Activated CD4-positive, alpha-beta T cell treated with anti-CD3 and anti-CD28 coated beads, Interleukin-2, amount 50 U/mL, for 4 hours (primary cell): Measurements from ENCODE around the gene RCL1.

Source experiments
- DNase-seq, 2 experiments: peaks; one replicate each; pipeline ENCODE4 v3.0.0-alpha.2; 2020

The RCL1 gene

DNA sequence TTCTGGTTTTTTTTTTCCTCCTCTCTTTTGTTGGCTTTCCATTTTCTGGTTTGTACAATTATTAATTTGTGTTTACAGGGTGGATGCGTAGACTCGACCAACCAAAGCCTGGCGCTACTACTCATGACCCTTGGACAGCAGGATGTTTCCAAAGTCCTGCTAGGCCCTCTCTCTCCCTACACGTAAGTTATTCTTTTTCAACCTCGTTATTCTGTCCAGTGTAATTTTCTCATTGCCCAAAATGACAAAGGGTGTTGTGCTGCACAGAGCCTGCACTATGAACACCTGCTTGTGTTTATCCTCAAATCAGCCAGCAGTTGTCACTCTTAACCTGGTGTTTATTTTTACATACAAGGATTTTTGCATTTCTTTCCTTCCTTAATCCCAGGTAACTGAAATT lies 56.6 kb downstream of the RCL1 start:
- no peak for DNase-seq

DNA sequence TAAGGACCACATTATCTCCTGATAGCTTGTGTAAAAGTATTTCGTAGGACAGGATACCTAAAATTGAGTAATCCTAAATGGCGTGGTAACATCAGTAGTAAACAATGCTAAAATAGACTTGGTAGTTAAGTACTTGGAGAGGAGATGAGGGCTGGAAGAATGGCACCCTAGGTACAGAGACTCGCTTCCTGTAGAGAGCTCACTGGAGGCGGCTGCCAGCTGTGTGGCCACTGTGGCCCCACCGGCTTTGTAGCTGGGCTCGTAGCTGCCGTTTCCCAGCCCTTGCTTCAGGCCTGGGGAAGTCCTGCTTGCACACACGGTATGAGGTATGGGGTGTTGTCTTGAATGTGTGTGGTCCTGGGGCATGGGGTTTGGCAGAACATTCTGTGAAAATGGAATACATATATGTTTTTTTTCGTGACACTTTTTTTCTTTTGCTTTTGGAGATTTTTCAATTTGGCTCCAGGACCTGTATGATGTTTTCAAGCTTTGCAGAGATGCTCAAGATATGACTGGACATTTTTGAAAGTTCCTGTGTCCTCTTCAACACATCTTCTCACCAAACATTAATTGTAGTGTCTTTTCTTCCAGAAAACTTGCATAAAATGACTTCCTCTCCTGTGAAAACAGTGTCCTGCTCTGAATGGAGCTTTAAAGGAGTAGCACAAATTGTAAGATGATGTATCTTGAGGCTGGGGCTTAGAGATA lies 58.0 kb downstream of the RCL1 start:
- DNase-seq: no peak

DNA sequence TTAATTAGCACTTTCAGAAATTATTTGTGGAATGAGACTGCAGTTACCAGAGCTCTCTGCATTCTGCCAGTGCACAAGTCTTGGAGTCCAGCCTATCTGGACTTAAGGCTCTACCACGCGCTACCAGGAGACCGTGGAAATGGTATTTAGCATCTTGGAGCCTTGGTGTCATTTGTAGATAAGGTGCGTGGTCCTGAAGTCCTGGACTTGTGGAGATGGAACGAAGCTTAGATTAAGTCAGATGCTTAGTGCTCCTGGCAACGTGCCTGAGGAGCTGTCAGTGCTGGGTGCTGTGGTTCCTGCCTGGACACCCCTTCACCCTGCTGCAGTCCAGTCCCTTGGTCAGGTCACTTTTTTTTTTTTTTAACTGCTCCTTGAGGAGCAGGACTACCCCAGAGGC lies 59.7 kb downstream of the RCL1 start:
- no peak for DNase-seq

DNA sequence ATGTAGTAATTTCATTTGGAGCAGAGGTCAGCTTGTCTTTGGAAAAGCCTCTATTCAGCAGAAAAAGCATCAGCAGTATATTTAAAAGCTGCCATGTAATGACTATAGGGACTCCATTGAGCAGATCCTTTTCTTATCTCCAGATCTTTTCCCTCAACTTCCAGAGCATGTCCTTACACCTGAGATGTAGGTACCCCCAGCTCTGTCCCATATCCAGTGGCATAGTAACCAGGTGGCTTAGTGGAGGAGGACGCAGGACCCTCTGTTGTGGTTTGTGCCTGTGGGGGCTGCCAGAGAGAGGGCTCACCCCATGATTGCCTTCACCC lies 61.5 kb downstream of the RCL1 start:
- no peak for DNase-seq

DNA sequence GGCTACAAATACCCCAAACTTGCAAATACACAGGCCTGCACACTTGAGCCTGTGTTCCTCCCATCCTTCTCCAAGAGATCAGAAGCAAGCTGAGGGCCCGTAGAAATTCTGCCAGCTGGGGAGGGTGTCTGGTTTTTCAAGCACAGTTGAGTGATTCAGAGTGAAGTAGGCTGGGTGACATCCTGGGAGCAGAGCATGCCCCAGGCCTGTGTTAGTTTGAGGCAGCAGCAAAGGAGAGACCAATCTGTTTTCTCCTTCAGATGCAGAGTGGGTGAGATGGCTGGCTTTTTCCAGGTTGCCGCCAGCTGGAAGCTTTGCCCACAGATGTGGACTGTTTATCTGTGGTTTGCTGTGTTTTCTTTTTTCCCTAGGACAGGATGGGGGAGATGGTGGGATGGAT lies 63.1 kb downstream of the RCL1 start:
- no peak for DNase-seq

DNA sequence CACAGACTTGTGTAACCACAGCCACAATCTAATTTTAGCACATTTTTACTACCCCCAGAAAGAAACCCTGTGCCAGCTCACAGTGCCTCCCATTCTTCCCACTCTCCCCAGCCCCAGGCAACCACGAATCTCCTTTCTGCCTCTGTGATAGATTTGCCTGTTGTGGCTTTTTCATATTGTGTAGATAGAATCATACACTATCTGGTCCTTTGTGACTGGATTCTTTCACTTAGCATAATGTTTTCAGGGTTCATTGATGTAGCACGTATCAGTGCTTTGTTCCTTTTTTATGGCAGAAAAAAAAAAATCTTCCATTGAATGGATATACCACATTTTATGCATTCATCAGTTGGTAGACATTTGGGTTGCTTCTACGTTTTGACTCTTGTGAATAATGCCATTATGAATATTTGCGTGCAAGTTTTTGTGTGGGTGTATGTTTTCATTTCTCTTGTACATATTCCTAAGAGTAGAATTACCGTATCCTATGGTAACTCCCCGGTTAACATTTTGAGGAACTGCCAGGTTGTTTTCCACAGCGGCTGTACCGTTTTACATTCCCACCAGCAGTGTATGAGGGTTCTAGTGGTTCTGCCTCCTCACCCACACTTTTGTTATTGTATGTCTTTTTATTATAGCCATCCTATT lies 64.5 kb downstream of the RCL1 start:
- no peak for DNase-seq

DNA sequence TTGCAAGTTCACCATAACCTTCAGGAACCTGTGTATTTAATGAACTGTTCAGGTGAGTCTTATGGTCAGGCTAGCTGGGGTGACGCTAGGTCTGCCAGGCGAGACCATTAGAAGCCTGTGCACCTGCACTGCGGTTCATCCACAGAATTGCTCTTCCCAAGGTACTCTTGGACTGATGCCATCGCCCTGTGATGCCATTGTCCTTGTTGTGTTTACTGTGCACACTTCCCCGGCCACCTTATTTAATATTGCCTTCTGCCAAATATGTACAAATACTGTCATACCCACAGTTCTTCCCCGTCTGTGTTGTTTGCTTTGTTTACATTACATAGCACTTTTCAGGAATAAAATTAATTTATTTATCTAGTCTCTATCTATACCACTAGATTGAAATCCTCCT lies 66.3 kb downstream of the RCL1 start:
- no peak for DNase-seq

DNA sequence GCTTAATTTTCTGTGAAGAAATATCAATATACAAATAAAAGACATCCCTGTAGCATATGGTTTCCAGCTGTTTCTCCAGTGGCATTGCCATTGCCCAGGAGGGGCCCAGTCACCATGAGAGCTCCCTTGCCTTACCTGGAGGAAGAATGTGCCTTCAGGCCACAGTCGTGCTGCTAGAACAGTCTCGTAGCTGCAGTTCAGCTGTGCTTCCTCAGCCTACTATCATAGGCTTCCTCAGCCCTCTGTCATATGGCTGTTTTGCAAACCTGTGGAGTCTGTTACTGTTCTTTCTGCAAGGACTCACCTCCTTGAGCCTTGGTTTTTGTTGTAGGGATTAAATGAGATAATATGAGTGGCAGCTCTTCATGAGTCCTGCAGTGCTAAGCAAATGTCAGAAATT lies 67.6 kb downstream of the RCL1 start:
- no peak for DNase-seq

DNA sequence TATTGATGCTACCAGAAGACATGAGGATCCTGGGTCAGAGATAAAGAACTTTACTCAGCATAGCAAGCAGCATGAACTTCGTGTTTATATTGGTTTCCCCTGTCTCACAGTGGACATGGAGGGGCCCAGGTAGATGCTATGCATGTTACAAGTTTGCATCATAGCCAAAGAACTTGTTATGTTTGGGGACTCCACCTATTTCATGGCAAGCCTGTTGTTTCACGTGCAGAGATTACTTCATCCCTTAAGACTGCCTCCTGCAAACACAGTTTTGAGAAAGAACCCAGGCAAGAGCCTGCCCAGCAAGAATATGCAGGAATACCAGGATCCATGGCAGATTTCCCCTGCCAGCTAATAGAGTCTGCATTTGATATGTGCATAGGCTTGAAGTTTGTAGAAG lies 68.4 kb downstream of the RCL1 start:
- no peak for DNase-seq

DNA sequence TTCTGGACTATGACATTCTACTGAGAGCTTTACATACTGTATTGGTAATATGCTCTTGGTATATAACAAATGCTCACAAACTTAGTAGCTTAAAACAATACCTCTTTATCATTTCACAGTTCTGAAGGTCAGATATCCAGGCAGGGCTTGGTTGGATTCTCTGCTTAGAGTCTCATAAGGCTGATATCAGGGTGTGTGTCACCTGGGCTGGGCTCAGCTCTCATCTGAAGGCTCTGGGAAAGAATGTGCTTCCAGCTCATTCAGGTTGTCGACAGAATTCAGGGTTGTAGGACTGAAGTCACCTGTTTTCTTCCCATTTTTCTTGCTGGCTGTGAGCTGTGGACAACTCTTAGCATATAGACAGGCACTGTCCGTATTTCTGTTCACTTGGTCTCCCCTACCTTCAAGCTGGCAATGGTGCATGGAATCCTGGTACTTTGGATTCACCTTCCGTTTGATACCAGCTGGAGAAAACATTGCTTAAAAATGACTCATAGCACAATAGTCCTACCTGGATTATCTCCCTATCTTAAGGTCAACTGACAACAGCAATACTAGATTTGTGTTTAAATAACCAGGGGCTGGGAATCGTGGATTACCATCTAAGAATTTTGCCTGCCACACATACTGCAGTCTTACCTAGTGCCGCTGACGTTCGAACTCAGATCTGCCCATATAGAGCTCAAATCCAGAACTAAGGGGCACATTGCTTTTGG lies 69.2 kb downstream of the RCL1 start:
- no peak for DNase-seq

DNA sequence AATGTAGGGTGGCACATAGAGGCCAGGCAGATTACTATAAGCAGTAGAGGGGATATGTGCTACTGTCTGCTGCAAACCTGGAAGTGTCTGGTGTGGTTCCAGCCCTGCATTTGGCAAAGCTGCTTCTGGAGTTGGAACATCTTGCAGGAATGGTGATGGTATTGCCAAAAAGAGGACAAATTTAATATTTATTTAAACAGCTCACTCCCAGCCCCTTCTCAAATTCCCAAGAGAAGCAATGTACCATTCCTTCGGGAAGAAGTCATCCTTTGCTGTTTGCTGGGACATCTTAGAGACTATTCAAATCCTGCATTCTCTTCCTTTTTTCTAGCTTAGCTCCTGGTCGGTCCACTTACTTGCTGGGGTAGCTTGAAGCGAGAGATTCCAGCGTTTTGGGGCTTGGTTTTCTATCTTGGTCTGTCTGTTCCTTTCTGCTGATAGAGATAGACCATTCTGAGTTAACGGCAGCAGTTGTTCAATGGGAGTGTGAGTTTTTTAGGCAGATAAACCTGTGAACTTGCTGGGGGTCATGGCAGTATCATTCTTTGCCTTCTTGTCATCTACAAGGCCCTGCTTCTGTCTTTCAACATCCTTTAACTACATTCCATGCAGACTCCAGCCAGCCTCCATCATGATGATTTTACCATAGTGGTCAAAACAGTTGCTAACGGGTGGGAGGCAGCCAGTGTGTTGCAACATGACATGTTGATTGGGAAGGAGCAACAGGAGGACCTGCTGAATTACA lies 69.9 kb downstream of the RCL1 start:
- DNase-seq: no peak

DNA sequence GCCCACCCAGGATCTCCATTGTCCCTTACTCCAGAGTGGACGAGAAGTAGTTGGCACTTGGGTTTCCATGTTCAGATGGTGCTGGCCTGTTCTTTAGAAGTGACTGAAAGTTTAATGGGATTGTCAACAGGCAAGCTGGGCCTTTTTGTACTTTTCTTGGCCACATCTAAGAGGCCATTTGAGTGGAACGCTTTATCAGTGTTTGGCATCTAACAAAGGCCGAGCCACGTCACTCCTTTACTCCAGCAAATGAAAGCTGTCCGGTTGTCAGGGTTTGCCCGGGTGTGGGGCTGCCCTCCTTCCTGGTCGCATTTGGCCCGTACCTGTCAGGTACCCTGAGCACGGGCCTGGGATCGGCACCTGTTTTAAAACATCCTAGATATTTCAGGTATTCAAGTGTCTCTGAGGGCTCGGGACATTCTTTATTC lies 71.5 kb downstream of the RCL1 start:
- DNase-seq: no peak

DNA sequence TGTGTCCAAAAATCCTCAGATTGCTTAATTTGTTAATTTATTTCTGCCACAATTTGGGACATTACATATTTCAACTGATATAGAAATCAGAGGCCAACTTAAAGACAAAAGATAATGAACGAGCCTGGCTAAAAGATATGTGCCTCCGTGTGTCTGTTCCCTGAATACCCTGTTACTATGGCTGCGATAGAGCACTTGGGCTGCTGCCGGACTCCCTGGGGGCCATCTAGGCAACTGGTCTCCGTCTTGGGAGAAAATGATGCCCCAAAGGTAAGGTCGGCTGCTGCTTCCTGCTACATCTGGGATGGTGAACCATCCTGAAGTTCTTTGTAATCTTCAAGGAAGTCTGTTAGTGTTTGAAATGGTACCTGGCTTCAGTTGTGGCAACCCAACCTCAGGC lies 72.0 kb downstream of the RCL1 start:
- no peak for DNase-seq

DNA sequence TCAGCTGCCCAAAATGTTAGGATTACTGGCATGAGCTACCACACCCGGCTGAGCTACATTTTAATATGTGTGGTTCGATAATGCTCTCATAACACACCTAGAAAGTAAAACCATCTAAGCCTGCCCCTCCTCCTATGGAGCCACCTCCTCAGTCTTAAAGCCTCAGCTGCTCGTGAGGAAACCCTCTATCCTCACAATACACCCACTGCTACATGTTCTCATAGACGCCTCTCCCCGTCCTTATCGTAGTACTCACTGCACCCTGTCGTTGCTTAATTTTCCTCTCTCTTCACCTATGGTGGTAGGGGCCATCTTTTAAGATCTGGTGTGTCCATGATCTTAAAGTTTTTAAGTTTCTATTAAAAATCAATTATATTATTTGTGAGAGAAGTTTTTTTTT lies 72.9 kb downstream of the RCL1 start:
- DNase-seq: no peak

DNA sequence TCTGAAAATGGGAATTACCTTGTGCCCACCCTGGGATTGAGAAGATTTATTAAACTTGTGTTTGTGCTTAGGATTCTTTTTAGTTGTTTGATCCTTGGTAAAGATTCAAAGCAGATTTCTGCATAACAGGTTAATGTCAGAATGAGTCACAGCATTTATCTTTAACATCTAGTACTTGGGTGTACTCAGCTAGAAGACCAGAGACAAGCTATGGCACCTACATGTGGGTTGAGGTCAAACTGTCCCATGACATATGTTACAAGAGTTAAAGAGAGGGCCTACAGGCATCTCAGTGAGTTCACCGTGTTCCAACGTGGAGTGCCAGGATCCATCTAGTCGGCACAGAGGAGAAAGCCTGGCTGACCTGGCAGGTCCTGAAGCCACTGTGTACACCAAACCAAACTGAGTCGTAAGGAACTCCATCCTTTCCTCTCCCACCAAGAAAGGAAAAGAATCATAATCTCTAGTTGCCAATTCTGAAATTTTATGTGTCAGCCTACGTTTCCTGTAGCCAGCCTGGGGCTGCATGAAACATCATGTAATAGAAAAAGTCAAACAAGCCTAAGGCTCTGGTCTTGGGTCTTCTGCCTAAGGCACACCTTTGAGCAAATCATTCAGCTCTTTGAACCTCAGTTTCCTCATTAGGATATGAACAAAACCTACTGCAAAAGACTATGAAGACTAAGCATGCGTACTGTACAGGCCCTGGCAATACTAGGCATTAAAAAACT lies 73.7 kb downstream of the RCL1 start:
- DNase-seq: no peak

DNA sequence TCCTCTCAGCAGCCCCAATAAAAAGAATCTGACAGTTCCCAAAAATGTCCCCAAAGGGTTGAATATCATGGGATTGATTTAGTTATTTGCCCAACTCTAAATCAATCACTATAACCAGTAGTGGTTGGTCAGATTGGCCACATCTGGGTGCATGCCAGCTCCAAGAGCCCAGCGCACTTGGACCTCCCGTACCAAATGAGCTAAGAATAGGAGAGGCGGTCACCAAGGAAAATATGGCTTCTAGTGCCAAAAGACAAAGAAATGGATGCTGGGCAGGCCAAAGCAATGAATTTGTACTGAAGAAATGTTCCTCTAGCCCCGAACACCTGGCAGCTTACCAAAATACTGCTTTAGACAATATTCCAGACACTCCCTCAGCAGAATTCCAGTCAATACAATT lies 80.3 kb downstream of the RCL1 start:
- no peak for DNase-seq

DNA sequence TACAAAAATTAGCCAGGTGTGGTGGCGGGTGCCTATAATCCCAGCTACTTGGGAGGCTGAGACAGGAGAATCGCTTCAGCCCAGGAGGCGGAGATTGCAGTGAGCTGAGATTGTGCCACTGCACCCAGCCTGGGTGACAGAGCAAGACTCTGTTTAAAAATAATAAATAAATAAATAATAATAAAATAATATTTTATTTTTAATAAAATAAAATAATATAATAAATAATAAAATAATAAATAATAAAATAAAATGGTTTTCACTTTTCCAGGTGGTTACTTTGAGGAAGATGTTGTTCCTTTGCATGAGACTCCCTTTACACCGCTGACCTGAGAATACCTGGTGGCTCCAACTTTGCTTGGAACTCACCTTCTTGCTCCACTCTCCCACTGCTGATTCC lies 82.8 kb downstream of the RCL1 start:
- DNase-seq: no peak

DNA sequence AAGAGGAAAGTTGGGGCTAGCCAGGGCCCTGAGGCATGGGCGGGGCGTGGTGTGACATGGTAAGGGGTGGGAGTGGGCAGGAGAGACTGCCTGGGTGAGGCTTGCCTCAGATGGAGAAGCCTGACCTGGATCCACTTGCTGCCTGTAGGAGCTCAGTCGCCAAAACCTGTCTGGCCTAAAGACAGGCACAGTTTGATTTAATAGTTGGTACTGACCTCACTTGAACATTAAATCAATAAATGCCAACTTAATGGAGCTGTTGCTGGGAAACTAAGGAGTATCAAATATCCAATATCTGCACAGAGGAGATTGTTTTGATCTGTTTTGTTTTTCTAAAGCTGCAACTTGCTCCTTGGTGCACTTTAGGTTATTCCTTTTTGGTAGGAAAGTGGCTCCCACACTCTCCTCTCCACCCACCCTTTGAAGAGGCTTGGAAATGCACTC lies 86.4 kb downstream of the RCL1 start:
- no peak for DNase-seq

DNA sequence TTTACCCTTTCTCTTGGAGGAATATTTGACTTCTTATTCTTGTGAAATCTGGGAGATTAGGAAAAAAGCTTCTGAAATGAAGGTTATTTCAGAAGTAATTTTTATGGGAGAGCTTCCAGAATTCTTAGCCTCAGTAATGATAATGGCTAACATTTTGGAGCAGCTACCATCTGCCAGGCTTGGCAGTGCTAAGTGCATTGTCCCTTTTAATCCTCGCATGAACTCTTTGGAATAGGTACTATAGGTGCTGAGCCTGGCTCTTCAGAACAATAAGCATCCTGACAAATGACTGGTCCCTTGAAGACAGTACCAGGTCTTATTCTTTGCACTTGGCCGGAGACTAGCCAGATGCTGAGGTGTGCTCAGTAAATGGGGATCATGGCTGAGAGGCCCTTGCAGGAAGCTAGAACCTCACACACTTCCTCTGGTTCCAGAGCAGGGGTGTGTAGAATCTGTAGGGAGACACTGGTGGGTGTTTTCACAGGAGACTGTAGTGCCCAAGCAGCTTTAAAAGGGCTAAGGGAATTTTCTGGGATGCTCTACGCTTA lies 90.7 kb downstream of the RCL1 start:
- DNase-seq: no peak

DNA sequence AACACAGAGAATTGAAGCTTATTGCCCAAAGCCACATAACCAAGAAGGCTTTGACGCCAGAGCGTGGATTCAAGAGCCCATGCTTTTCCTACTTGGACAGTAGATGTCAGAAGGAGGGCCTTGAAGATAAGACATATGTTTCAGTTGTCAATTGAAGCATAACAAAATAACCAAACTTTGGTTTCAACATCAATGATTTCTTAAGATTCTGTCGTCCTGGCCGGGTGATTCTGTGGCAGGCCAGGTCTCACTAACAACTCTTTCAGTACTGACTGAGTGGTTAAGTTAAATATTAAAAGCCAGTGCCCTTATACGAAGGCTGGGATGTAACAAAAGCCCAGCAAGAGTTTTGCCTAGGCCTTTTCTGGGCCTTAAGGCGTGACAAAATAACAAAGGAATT lies 94.0 kb downstream of the RCL1 start:
- no peak for DNase-seq

DNA sequence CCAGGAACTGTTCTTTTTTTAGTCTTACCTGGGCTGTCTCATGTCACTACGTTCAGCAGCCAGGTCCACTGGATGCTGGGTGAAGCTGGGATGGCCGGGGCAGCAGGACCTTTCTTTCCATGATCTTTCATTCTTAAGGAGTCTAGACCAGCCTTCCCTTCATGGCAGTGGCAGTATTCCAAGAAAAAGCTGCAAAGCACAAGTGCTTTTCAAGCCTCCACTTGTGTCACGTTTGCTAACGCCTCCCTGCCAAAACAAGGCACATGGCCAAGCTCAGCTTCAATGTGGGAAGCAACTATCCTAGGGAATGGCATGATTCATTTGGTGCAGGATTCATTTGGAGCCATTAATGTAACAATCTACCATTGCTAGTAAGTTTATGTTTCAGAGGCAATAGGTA lies 94.8 kb downstream of the RCL1 start:
- DNase-seq: no peak

DNA sequence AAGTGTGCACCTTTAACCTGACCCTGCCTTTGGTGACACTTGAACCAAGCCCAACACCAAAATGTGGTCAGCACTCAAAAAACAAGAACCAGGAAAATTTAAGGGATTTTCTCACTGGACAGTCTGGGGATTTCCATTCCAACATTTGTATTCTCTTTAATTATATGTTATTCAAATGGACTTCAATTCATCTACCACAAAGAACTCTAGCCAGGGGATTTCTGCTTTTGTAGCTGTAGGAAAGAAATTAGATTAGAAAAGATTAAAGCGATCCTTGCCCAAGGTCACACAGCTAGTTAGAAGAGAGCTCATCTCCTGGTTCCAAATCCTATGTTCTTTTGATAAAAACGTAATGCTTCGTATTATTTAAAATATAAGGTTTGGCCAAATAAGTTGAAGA lies 97.5 kb downstream of the RCL1 start:
- no peak for DNase-seq

DNA sequence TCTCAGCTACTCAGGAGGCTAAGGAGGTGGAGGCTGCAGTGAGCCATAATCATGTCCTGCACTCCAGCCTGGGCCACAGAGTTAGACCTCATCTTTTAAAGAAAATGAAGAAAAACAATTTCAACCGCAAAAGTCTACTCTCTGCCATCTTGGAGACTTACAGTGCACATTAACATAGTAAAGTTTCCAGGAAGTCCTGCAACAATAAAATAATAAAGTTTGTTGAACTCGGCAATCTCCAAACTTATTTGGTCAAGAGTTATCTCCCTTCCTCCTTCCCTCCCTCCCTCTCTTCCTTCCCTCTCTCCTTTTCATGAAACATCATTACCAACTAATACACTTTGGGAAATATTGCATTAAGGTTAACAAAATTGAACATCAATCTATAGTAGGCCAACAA lies 98.2 kb downstream of the RCL1 start:
- no peak for DNase-seq
